ENCODE data around the gene TBC1D1.

DNA sequence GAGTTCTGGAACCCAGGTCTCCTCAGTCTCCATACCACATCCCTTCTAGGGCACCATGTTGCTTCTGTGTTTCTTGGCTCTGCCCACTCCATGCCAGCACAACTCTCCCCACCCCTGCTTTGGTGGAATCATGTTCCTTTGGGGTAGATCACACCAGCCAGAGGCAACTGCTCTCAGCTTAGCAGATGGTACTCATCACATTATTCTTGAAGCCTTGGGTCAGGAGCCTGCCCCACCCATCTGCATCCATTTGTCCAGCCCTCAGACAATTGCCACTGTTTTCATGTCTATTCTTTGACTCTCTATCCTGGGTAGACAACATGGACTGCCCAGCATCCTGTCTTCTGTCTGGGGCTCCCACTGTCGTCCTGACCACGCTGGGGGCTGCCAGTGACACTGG lies 216.9 kb downstream of the TBC1D1 start:
- TF ChIP-seq EZH2 (IDR thresholded peaks at IDR 0.05; ENCODE audit: low read length, unreplicated experiment) (no peak), EZH2phosphoT487 (IDR thresholded peaks at IDR 0.05; ENCODE audit: borderline replicate concordance, low read length) (no peak)
- TF ChIP-seq, protein P1, sequence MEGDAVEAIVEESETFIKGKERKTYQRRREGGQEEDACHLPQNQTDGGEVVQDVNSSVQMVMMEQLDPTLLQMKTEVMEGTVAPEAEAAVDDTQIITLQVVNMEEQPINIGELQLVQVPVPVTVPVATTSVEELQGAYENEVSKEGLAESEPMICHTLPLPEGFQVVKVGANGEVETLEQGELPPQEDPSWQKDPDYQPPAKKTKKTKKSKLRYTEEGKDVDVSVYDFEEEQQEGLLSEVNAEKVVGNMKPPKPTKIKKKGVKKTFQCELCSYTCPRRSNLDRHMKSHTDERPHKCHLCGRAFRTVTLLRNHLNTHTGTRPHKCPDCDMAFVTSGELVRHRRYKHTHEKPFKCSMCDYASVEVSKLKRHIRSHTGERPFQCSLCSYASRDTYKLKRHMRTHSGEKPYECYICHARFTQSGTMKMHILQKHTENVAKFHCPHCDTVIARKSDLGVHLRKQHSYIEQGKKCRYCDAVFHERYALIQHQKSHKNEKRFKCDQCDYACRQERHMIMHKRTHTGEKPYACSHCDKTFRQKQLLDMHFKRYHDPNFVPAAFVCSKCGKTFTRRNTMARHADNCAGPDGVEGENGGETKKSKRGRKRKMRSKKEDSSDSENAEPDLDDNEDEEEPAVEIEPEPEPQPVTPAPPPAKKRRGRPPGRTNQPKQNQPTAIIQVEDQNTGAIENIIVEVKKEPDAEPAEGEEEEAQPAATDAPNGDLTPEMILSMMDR (conservative IDR thresholded peaks at IDR 0.05; ENCODE audit: low read depth, low read length), result no peak

Measured in PC-3 (cell line).